Choroid plexus epithelial cell (primary cell): Measurements from ENCODE around the gene SCUBE1.

Source experiments
- DNase-seq: peaks from one replicate; pipeline ENCODE4 v3.0.0-alpha.2; 2010; ENCODE audit warnings: low read depth
- H3K4me3 ChIP-seq: 2 replicates; pipeline ENCODE4 v1.5.1; 2011; ENCODE audit warnings: low read depth, mild to moderate bottlenecking, control low read depth, low read length, moderate library complexity
- TF ChIP-seq, protein P1 (sequence below): conservative IDR thresholded peaks from 2 replicates; pipeline ENCODE4 v1.5.1; 2011; ENCODE audit warnings: low read depth, mild to moderate bottlenecking, control low read depth, inconsistent platforms, low read length, moderate library complexity

The SCUBE1 gene

DNA sequence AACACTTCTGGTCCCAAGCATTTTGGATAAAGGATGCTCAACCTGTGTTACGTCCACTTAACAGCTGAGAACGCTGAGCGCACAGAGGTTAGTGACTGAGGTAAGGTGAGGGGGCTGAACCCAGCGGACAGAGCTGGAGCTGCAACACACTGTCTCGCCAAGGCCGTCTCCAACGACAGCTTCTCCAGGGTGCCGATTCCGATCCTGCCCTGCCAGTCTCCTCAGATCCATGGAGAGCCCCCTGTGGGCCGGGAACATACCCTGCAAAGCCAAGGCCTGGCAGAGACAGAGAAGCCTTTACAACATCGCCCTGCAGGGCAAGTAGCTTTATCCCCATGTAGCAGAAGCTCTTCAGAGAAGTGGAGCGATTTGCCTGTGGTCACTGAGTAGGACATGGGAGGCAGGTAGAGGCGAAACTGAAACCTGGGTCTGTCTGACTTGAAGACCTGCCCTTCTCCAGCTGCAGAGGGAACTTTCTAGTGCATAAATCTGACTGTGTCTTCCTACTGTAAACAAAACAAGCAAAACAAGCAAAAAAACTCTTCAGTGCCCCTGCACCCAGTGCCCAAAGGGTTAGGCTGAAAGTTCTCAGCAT lies 72.8 kb downstream of the SCUBE1 start:
- TF ChIP-seq, protein P1, sequence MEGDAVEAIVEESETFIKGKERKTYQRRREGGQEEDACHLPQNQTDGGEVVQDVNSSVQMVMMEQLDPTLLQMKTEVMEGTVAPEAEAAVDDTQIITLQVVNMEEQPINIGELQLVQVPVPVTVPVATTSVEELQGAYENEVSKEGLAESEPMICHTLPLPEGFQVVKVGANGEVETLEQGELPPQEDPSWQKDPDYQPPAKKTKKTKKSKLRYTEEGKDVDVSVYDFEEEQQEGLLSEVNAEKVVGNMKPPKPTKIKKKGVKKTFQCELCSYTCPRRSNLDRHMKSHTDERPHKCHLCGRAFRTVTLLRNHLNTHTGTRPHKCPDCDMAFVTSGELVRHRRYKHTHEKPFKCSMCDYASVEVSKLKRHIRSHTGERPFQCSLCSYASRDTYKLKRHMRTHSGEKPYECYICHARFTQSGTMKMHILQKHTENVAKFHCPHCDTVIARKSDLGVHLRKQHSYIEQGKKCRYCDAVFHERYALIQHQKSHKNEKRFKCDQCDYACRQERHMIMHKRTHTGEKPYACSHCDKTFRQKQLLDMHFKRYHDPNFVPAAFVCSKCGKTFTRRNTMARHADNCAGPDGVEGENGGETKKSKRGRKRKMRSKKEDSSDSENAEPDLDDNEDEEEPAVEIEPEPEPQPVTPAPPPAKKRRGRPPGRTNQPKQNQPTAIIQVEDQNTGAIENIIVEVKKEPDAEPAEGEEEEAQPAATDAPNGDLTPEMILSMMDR = peak; percentile 42

DNA sequence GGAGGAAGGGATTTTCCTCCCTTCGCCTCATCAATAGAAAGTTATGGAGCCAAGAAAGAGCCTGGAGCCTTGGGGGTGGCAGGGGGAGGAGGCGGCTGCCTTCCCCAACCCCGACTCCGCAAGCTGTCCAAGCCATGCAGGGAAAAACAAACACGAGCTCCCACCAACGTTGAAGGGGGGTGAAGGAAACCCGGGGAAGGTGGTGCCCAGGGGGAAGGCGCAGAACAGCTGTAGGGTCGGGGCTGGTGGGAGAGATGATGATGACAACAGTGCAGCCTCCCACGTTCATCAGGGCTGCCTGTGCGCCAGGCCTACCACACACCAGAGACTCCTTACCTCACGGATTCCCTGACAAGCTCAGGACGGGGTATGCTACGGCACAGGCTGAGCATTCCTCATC lies 73.5 kb downstream of the SCUBE1 start:
- no peak overlapping the region for H3K4me3 ChIP-seq
- TF ChIP-seq, protein P1 = no peak
- DNase-seq = no peak

More for the DNA sequence above, 72.8 kb downstream of the SCUBE1 start:
- peak; percentile 10 for DNase-seq
- no peak overlapping the region for H3K4me3 ChIP-seq

DNA sequence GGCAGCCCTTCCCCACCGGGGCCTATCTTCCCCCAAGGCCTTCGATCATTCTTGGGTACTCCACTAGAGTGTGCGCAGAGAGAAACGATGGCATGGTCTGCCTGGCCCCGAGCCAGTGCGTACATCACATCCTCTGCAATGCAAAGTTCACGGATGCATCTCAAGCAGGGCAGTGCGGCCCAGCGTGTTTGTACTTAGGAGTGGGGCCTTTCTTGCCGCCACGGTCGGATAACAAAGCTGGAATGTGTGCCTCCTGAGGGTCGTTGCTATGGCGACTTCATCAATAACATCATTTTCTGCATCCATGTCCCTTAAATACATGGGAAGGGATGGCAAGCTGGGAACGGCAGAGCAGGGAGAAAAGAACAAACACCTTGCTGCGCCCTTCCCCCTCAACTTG lies 73.9 kb downstream of the SCUBE1 start:
- TF ChIP-seq, protein P1 = no peak
- H3K4me3 ChIP-seq = no peak overlapping the region
- no peak for DNase-seq

DNA sequence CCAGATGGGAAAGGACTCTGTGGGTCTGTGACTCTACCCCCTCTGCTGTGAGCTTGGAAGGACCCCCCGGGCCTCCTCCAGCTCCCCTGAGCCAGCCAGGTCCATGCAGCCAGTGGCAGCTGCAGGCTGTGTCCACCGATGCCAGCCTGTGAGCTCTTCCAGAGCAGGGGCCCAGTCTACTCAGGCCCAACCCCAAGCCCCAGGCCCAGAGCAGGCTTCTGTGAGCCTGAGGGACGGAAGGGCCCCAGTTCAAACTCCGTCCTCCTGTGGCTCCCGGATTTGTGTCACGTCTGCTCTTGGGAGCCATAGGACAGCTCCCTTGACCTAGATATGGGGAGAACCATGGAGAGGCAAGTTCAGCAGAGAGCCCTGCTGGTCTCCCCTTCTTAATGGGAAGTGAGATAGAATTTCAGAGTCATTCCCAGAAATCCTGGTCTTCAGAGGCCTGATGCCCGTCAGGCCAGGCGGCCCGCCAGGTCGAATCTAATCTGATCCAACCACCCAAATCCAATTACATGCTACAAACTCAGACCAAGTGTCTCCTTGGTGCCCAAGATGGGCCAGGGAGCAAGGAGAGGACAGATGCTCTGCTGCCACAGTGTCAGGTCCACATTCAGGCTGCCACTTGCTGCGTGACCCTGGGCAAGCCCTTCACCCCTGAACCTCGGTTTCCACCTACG lies 75.1 kb downstream of the SCUBE1 start:
- H3K4me3 ChIP-seq = no peak overlapping the region
- DNase-seq = no peak
- TF ChIP-seq, protein P1 = no peak

DNA sequence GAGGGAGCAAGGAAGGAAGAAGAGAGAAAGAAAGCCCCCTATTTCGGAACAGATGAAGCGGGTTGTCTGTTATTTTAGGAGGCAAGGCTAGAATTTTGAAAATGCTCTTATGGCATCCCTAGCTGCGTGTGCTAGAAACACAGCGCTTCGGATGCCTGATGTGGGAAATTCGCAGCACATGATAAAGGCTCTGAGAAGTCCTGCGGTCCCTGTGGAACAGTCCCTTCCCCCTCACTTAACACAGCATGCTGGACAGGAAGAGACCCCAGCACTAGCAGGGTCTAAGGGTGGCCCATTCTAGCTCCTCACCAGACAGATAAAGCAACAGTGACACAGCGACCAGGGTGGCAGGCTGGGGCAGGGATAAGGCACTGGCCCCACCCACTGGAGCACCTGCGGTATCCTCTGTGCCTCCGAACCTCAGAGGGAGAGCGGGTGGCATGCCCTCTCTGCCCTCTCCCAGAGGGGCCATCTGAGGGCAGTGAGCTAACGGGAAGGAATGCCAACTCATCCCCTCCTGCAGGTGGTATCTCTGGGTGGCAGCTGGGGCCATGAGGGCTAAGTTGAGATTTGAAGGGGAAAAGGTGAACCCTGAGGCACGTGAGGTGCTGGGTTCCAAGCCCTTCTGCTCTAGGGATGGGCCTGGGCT lies 75.7 kb downstream of the SCUBE1 start:
- H3K4me3 ChIP-seq = no peak overlapping the region
- no peak for DNase-seq
- TF ChIP-seq, protein P1 = no peak

DNA sequence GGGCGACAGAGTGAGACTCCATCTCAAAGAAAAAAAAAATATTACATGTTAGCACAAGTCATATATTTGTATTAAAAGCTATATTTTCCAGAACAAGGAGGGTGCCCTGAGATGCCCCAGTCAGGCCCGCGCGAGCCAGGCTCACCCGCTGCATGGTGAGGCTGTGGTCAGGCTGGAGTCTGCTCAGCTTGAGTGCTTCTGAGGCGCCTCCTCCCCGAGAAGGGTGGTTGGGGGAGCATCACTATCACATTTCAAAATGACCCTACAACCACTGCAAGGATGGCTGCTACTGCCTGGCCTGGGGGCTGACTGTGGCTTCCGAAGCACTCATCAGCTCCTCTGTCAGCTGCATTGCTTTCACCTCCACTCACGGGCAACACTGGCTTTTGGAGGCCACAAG lies 77.1 kb downstream of the SCUBE1 start:
- no peak overlapping the region for H3K4me3 ChIP-seq
- TF ChIP-seq, protein P1 = no peak
- DNase-seq = no peak
